ENCODE measurements around the gene KIF2A. TPM values are rescaled to one million over a fixed set of nuclear protein-coding genes. Genes with fewer than 3 reads are reported as not detected.

KIF2A gene
- total and polyA plus RNA-seq, 9 of the 15 experiments (the other 6 are each of a cell fraction or from before 2014, with no cell fraction given) = 42.6 to 126 (median 77.6) TPM

DNA sequence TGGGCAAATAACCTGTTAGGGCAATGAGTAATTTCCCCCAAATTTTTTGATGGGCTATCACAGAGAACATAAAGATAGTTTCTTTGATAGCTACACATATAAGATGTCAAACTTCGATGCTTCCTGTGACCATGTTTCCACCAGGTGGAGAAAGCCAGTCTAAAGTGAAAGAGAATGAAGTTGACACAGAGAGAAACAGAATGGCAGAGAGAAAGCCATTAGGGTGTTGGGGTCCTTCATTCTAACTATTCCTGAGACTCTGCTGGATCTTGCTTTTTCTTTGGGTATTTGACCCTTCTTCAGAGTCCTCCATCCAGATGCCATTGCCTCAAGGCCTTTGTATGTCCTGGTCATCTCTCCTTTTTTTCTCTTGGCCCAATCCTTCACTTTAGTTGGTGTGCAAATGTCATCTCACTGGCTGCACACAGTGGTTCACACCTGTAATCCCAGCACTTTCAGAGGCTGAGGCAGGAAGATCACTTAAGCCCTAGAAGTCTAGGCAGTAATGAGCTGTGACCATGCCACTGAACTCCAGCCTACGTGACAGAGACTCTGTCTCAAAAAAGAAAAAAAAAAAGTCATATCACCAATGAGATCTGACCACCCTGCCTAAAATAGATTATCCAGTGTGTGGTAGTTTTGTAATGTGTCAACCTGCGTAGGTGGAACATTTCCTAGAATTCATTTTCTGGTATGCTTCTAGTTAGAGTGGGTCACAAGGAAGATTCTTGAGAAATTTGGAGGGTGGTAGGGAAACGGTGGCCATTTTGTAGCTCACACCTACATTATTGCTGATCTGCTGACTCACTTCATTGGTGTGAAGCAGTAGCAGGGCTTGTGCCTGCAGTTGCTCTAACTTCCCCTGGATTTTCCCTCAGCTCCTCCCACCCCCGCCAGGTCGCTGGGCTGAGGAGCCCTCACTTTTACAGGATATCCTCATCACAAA lies 20.8 kb upstream of the KIF2A start:
- WGBS (ENCODE audit: insufficient coverage, low coverage, missing lambda C conversion rate) = 36% methylated on average over 6 of the region's 6 CpGs
- peak overlapping the region; percentile 92 for H2AFZ ChIP-seq (ENCODE audit: low read depth, low read length)
- H3K9me1 ChIP-seq (ENCODE audit: control insufficient read depth, insufficient read depth, low read length) = no peaks in the 10 kb centered on the region
- FAIRE-seq (peak; percentile 89), DNase-seq (ENCODE audit: extremely low read depth in 1 of 4, low spot score in 3 of 4) (peak; percentile 51 to 82 (median 64)), ATAC-seq (peak; percentile 77)
- H3K4me3 ChIP-seq = no peak overlapping the region
- H3K4me1 ChIP-seq (replicated peaks in 1 of 2; ENCODE audit: control insufficient read depth in 2 of 2, insufficient read depth in 2 of 2, low read length in 2 of 2) = peaks cover 0 to 14% of the 10 kb centered on the region in 2 experiments; a peak in 4 of 5 replicates
- H3K4me2 ChIP-seq (ENCODE audit: insufficient read depth, low read length) = peak overlapping the region; percentile 36
- intact Hi-C loops (cut with micrococcal nuclease) (no loop called here), in situ Hi-C loops (cut with MboI) (no loop called here)
- no peaks in the 10 kb centered on the region for H4K20me1 ChIP-seq (replicated peaks; ENCODE audit: control insufficient read depth, insufficient read depth, low read length)
- H3K9me3 ChIP-seq (replicated peaks; ENCODE audit: control insufficient read depth, insufficient read depth, low read depth, low read length) = peaks cover 20% of the 10 kb centered on the region; the same call in 1 of the 2 replicates
- H3K36me3 ChIP-seq (ENCODE audit: control insufficient read depth, insufficient read depth, low read length) = no peaks in the 10 kb centered on the region
- CTCF ChIA-PET (ENCODE audit: low intra/inter-chr PET ratio) = no interaction called here
- H3K27ac ChIP-seq (ENCODE audit: extremely low read depth, low read depth, low read length) = peak overlapping the region; percentile 80
- POLR2A ChIA-PET = interaction anchor here (1.0 to 1.4 kb wide), 2 partner anchors 10 to 12 kb away, joined by 3 read pairs; no protein-coding TSS in a partner anchor
- H3K9ac ChIP-seq (ENCODE audit: insufficient read depth in 1 of 2, low read depth in 2 of 2, low read length in 2 of 2) = peak overlapping the region in 1 of 2 experiments; percentile 12; a peak in 1 of 4 replicates
- no TSS peak for BruUV-seq (replicated peaks)
- H3K27me3 ChIP-seq (ENCODE audit: control insufficient read depth in 2 of 2, insufficient read depth in 2 of 2, low read length in 2 of 2) = no peaks in the 10 kb centered on the region
- no peaks in the 10 kb centered on the region for H3K79me2 ChIP-seq (ENCODE audit: control insufficient read depth, insufficient read depth, low read length)
- no peak for TF ChIP-seq HIVEP1 (CRISPR knock-in tag; IDR thresholded peaks at IDR 0.05)
- TF ChIP-seq XRCC4 (IDR thresholded peaks at IDR 0.05; ENCODE audit: extremely low read depth, insufficient read depth, insufficient read length) = no peak
- no peak for TF ChIP-seq MBD2 (IDR thresholded peaks at IDR 0.05; ENCODE audit: borderline replicate concordance, low read depth)
- TF ChIP-seq GTF2E2 (tag; IDR thresholded peaks at IDR 0.05) = no peak
- TF ChIP-seq U2AF1 (optimal IDR thresholded peaks at IDR 0.05; ENCODE audit: low read depth, low read length) = no peak
- peak; percentile 73 for TF ChIP-seq SMARCA4 (IDR thresholded peaks at IDR 0.05)
- TF ChIP-seq DMBX1 (CRISPR knock-in tag; IDR thresholded peaks at IDR 0.05; ENCODE audit: borderline replicate concordance) = 0 out of 2 replicates have a peak, but pooled peaks have one; percentile 24
- TF ChIP-seq ZNF165 (CRISPR knock-in tag; IDR thresholded peaks at IDR 0.05; ENCODE audit: borderline replicate concordance) = no peak
- TF ChIP-seq ZNF668 (CRISPR knock-in tag; IDR thresholded peaks at IDR 0.05) = no peak
- TF ChIP-seq RCOR1 (IDR thresholded peaks at IDR 0.05; ENCODE audit: borderline replicate concordance in 1 of 2, low read depth in 2 of 2, low read length in 2 of 2) = peak in 1 of 2 experiments; percentile 47; a peak in 1 of 4 replicates
- no peak for TF ChIP-seq PHF8 (IDR thresholded peaks at IDR 0.05; ENCODE audit: borderline replicate concordance, low read length)
- no peak for TF ChIP-seq ZNF232 (CRISPR knock-in tag; IDR thresholded peaks at IDR 0.05)
- TF ChIP-seq CCNT2 (IDR thresholded peaks at IDR 0.05; ENCODE audit: borderline replicate concordance, extremely low read depth, insufficient read length, low read depth, low read length) = peak; percentile 18
- TF ChIP-seq RBM15 (IDR thresholded peaks at IDR 0.05; ENCODE audit: insufficient read depth, low read length) = no peak
- TF ChIP-seq NR2C2 (CRISPR knock-in tag; IDR thresholded peaks at IDR 0.05) = no peak
- no peak for TF ChIP-seq NR2C2 (tag; IDR thresholded peaks at IDR 0.05)
- TF ChIP-seq, protein P1, sequence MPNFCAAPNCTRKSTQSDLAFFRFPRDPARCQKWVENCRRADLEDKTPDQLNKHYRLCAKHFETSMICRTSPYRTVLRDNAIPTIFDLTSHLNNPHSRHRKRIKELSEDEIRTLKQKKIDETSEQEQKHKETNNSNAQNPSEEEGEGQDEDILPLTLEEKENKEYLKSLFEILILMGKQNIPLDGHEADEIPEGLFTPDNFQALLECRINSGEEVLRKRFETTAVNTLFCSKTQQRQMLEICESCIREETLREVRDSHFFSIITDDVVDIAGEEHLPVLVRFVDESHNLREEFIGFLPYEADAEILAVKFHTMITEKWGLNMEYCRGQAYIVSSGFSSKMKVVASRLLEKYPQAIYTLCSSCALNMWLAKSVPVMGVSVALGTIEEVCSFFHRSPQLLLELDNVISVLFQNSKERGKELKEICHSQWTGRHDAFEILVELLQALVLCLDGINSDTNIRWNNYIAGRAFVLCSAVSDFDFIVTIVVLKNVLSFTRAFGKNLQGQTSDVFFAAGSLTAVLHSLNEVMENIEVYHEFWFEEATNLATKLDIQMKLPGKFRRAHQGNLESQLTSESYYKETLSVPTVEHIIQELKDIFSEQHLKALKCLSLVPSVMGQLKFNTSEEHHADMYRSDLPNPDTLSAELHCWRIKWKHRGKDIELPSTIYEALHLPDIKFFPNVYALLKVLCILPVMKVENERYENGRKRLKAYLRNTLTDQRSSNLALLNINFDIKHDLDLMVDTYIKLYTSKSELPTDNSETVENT (CRISPR knock-in tag; IDR thresholded peaks at IDR 0.05) = no peak
- TF ChIP-seq GABPA (tag; conservative IDR thresholded peaks at IDR 0.05; ENCODE audit: low read depth) = peak; percentile 38
- no peak for TF ChIP-seq RBM25 (IDR thresholded peaks at IDR 0.05; ENCODE audit: low read depth, low read length, severe bottlenecking)
- TF ChIP-seq RBM34 (IDR thresholded peaks at IDR 0.05; ENCODE audit: borderline replicate concordance, insufficient read depth, low read length) = no peak
